HuH-7 (cell line): ENCODE measurements around the gene AMY2A.
"Not testable (repeated sequence)": the region's sequence is repeated elsewhere in the genome, so short reads cannot be mapped to it uniquely, and the experiment has no call there.

Experiments
- DNase-seq: peaks from one replicate; pipeline ENCODE4 v3.0.0; 2011; ENCODE audit warnings: low spot score

Gene AMY2A

GRCh38 chr1:103616994-103617477, at the start of gene AMY2A:
Gene AMY2A (plus strand): TSS chr1:103617427. CDS start chr1:103617441, 14 bp downstream.
- DNase-seq = not testable (repeated sequence)

- no peak for DNase-seq
These were observed 47.7 kb upstream of the AMY2A start for GRCh38 chr1:103569493-103569892.

GRCh38 chr1:103571289-103571688, 45.9 kb upstream of the AMY2A start, which contains the start of gene AMY2B:
Gene AMY2B (plus strand): TSS chr1:103571589. CDS start chr1:103571603, 14 bp downstream.
- DNase-seq = not testable (repeated sequence)

GRCh38 chr1:103576065-103576464, 41.2 kb upstream of the AMY2A start:
- no peak for DNase-seq

- not testable (repeated sequence) for DNase-seq
These were observed 40.4 kb upstream of the AMY2A start for GRCh38 chr1:103576784-103577183.

- no peak for DNase-seq
These were observed 34.8 kb upstream of the AMY2A start for GRCh38 chr1:103582464-103582863.

GRCh38 chr1:103583887-103584286, 33.3 kb upstream of the AMY2A start:
- DNase-seq = no peak

- no peak for DNase-seq
These were observed 32.7 kb upstream of the AMY2A start for GRCh38 chr1:103584537-103584936.

- not testable (repeated sequence) for DNase-seq
These were observed 14.5 kb upstream of the AMY2A start for GRCh38 chr1:103602740-103603139.

GRCh38 chr1:103616362-103616761, 865 bp upstream of the AMY2A start:
- DNase-seq = no peak

- not testable (repeated sequence) for DNase-seq
These were observed 10.2 kb downstream of the AMY2A start for GRCh38 chr1:103627436-103627835.

- not testable (repeated sequence) for DNase-seq
These were observed 24.0 kb downstream of the AMY2A start for GRCh38 chr1:103641194-103641593.

- not testable (repeated sequence) for DNase-seq
These were observed 26.7 kb downstream of the AMY2A start for GRCh38 chr1:103643908-103644307.

GRCh38 chr1:103650305-103650704, 33.1 kb downstream of the AMY2A start:
- DNase-seq = not testable (repeated sequence)

GRCh38 chr1:103650889-103651288, 33.7 kb downstream of the AMY2A start:
- not testable (repeated sequence) for DNase-seq

GRCh38 chr1:103654133-103654532, 36.9 kb downstream of the AMY2A start:
- DNase-seq = not testable (repeated sequence)

GRCh38 chr1:103655460-103655859, 38.2 kb downstream of the AMY2A start, which contains the start of gene AMY1A:
Gene AMY1A (plus strand): TSS chr1:103655760. CDS start chr1:103656331, 571 bp downstream.
- DNase-seq = not testable (repeated sequence)
